ENCODE measurements around the gene BEAN1. TPM values are rescaled to one million over a fixed set of nuclear protein-coding genes. Genes with fewer than 3 reads are reported as not detected.
"Not testable (repeated sequence)": the region's sequence is repeated elsewhere in the genome, so short reads cannot be mapped to it uniquely, and the experiment has no call there.

BEAN1 gene
- total and polyA plus RNA-seq, 2 donors (not counting 1 experiment from before 2014, with no cell fraction given): 0.07 TPM; not detected in 1

- H3K79me2 ChIP-seq (ENCODE audit: control insufficient read depth, insufficient read depth, low read length); H2AFZ ChIP-seq (ENCODE audit: low read length); H3K9ac ChIP-seq (ENCODE audit: insufficient read depth, low read length); H3K27ac ChIP-seq (ENCODE audit: insufficient read depth, low read length); H3K36me3 ChIP-seq (ENCODE audit: control insufficient read depth, insufficient read depth, low read length); H4K20me1 ChIP-seq (ENCODE audit: control insufficient read depth, extremely low read depth, insufficient read depth, low read length); H3K4me3 ChIP-seq (replicated peaks in 1 of 4; ENCODE audit: control extremely low read depth in 1 of 4, insufficient read depth in 1 of 4, low read depth in 3 of 4, low read length in 4 of 4); DNase-seq (ENCODE audit: low read depth in 2 of 2); H3K9me3 ChIP-seq (ENCODE audit: control insufficient read depth, insufficient read depth, low read depth, low read length); H3K4me2 ChIP-seq (ENCODE audit: extremely low read depth, insufficient read depth, low read length); H3K27me3 ChIP-seq (ENCODE audit: control insufficient read depth, insufficient read depth, low read length): not testable (repeated sequence)
- H3K4me1 ChIP-seq (ENCODE audit: control insufficient read depth, extremely low read depth, insufficient read depth, low read length): peaks cover 45% of the 10 kb centered on the region
Observed at GRCh38 chr16:66514980-66515595, 88.0 kb downstream of the BEAN1 start.

- Histone ChIP-seq H4K20me1 (ENCODE audit: control insufficient read depth, extremely low read depth, insufficient read depth, low read length) (no peaks in the 10 kb centered on the region), H3K36me3 (ENCODE audit: control insufficient read depth, insufficient read depth, low read length) (peaks cover 2% of the 10 kb centered on the region), H3K9me3 (ENCODE audit: control insufficient read depth, insufficient read depth, low read depth, low read length) (no peaks in the 10 kb centered on the region), H3K9ac (ENCODE audit: insufficient read depth, low read length) (no peak overlapping the region), H3K79me2 (ENCODE audit: control insufficient read depth, insufficient read depth, low read length) (no peaks in the 10 kb centered on the region), H3K27me3 (ENCODE audit: control insufficient read depth, insufficient read depth, low read length) (no peaks in the 10 kb centered on the region), H3K4me3 (replicated peaks in 1 of 4; ENCODE audit: control extremely low read depth in 1 of 4, insufficient read depth in 1 of 4, low read depth in 3 of 4, low read length in 4 of 4) (no peak overlapping the region), H2AFZ (ENCODE audit: low read length) (no peak overlapping the region), H3K27ac (ENCODE audit: insufficient read depth, low read length) (peak overlapping the region; percentile 77), H3K4me2 (ENCODE audit: extremely low read depth, insufficient read depth, low read length) (peak overlapping the region; percentile 69), H3K4me1 (ENCODE audit: control insufficient read depth, extremely low read depth, insufficient read depth, low read length) (peaks cover 45% of the 10 kb centered on the region)
- DNase-seq (ENCODE audit: low read depth in 2 of 2): peak; percentile 45 to 84
- peak; percentile 41 to 48 for TF ChIP-seq CTCF (conservative IDR thresholded peaks at IDR 0.05 in 1 of 2, IDR thresholded peaks at IDR 0.05 in 1 of 2; ENCODE audit: low read depth in 1 of 2, low read length in 2 of 2)
- no peak for TF ChIP-seq EZH2 (IDR thresholded peaks at IDR 0.05; ENCODE audit: low read length, missing control alignments)
Observed at GRCh38 chr16:66515596-66516508, 88.8 kb downstream of the BEAN1 start.

- H2AFZ ChIP-seq (ENCODE audit: low read length): peak overlapping the region; percentile 45
Observed at GRCh38 chr16:66516509-66516807, 89.4 kb downstream of the BEAN1 start.

More at GRCh38 chr16:66516509-66516807, 89.4 kb downstream of the BEAN1 start:
- peaks cover 2% of the 10 kb centered on the region for H3K36me3 ChIP-seq (ENCODE audit: control insufficient read depth, insufficient read depth, low read length)
- no peaks in the 10 kb centered on the region for H4K20me1 ChIP-seq (ENCODE audit: control insufficient read depth, extremely low read depth, insufficient read depth, low read length)
- H3K9ac ChIP-seq (ENCODE audit: insufficient read depth, low read length): no peak overlapping the region
- H3K4me3 ChIP-seq (replicated peaks in 1 of 4; ENCODE audit: control extremely low read depth in 1 of 4, insufficient read depth in 1 of 4, low read depth in 3 of 4, low read length in 4 of 4): no peak overlapping the region
- no peaks in the 10 kb centered on the region for H3K9me3 ChIP-seq (ENCODE audit: control insufficient read depth, insufficient read depth, low read depth, low read length)
- H3K27ac ChIP-seq (ENCODE audit: insufficient read depth, low read length): peak overlapping the region; percentile 77
- no peak for DNase-seq (ENCODE audit: low read depth in 2 of 2)
- H3K4me2 ChIP-seq (ENCODE audit: extremely low read depth, insufficient read depth, low read length): peak overlapping the region; percentile 69
- no peaks in the 10 kb centered on the region for H3K27me3 ChIP-seq (ENCODE audit: control insufficient read depth, insufficient read depth, low read length)
- no peaks in the 10 kb centered on the region for H3K79me2 ChIP-seq (ENCODE audit: control insufficient read depth, insufficient read depth, low read length)
- peaks cover 40% of the 10 kb centered on the region for H3K4me1 ChIP-seq (ENCODE audit: control insufficient read depth, extremely low read depth, insufficient read depth, low read length)
- no peak for TF ChIP-seq CTCF (conservative IDR thresholded peaks at IDR 0.05 in 1 of 2, IDR thresholded peaks at IDR 0.05 in 1 of 2; ENCODE audit: low read depth in 1 of 2, low read length in 2 of 2)
- TF ChIP-seq EZH2 (IDR thresholded peaks at IDR 0.05; ENCODE audit: low read length, missing control alignments): no peak

Data from fibroblast of lung (primary cell).